Measurements from ENCODE around the gene FNDC11. TPM values are rescaled to one million over a fixed set of nuclear protein-coding genes. Genes with fewer than 3 reads are reported as not detected.

FNDC11 gene
- total and polyA plus RNA-seq, 2 of the 13 experiments (the other 11 are each of a cell fraction or from before 2014, with no cell fraction given) = 0.07 TPM; not detected in 1

DNA sequence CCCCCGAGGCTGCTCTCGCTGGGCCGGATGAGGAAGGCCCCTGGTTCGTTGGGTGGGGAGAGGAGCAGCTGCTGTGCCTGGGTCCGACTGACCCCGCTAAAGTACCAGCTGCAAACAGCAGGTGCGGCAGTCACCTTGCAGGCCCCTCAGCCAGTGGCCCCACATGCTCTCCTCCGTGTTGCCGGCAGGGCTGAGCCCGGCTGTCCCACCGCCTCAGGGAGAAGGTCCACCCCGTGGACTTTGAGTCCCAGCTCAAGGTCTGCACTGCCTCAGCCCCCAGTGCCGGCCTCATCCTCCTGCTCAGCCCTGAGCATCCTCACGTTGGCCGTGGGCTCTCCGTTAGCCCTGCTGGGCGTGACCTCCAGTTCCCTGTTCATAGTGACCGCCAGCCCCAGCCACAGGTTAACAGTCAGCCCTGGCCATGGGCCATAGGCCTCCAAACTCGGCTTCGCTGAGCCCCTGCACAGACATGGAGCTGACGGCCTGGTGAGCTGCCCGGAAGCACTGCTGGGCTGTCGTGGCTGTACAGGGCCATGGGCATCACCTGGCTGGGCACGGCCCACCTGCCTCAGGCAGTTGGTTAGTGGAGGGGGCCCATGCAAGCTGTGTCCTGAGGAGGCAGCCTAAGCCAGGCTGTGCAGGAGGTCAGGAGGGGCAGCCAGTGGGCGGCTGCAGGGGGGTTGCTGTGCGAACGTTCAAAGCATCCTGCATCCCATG is 9.6 kb upstream of the FNDC11 start (continued):
- TF ChIP-seq, protein P1, sequence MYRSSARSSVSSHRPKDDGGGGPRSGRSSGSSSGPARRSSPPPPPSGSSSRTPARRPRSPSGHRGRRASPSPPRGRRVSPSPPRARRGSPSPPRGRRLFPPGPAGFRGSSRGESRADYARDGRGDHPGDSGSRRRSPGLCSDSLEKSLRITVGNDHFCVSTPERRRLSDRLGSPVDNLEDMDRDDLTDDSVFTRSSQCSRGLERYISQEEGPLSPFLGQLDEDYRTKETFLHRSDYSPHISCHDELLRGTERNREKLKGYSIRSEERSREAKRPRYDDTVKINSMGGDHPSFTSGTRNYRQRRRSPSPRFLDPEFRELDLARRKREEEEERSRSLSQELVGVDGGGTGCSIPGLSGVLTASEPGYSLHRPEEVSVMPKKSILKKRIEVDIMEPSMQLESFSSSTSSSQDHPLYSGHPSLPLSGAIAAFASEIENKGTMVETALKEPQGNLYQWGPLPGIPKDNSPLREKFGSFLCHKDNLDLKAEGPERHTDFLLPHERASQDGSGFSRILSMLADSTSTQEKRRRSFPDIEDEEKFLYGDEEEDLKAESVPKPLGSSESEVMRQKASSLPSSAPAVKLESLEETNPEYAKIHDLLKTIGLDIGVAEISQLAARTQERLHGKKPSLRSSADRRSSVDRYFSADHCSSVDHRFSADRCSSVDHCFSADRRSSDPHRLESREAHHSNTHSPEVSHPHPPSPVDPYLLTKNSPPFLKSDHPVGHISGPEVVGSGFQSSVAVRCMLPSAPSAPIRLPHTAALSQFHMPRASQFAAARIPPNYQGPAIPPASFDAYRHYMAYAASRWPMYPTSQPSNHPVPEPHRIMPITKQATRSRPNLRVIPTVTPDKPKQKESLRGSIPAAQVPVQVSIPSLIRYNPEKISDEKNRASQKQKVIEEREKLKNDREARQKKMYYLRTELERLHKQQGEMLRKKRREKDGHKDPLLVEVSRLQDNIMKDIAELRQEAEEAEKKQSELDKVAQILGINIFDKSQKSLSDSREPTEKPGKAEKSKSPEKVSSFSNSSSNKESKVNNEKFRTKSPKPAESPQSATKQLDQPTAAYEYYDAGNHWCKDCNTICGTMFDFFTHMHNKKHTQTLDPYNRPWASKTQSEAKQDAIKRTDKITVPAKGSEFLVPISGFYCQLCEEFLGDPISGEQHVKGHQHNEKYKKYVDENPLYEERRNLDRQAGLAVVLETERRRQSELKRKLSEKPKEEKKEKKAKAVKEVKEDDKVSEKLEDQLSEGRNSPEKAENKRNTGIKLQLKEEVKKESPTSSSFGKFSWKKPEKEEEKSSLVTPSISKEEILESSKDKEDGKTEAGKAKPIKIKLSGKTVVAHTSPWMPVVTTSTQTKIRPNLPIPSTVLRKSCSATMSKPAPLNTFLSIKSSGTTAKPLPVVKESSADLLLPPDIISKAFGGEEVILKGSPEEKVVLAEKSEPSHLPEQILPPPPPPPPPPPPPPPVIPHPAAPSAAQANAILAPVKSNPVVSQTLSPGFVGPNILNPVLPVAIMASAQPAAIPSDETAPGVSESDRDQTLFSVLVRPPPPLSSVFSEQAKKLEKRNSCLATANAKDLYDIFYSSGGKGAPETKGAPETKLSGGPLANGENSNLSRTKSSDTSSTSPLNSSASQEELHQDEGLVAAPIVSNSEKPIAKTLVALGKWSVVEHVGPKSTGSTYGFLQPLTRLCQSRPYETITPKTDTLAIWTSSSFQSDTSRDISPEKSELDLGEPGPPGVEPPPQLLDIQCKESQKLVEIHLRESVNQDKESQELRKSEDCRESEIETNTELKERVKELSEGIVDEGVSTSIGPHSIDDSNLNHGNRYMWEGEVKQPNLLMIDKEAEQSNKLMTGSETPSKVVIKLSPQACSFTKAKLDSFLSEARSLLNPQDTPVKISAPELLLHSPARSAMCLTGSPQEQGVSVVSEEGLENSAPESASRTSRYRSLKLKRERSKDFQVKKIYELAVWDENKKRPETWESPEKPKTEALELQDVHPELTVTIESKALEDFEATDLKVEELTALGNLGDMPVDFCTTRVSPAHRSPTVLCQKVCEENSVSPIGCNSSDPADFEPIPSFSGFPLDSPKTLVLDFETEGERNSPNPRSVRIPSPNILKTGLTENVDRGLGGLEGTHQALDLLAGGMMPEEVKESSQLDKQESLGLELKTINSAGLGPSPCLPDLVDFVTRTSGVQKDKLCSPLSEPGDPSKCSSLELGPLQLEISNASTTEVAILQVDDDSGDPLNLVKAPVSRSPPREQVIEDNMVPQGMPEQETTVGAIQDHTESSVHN (CRISPR knock-in tag; IDR thresholded peaks at IDR 0.05) = no peak
- TF ChIP-seq JUNB (CRISPR knock-in tag; IDR thresholded peaks at IDR 0.05; ENCODE audit: borderline replicate concordance) (no peak), THAP11 (CRISPR knock-in tag; IDR thresholded peaks at IDR 0.05) (peak; percentile 38; the same call in 1 of the 2 replicates), ZNF260 (CRISPR knock-in tag; IDR thresholded peaks at IDR 0.05; ENCODE audit: borderline replicate concordance, low read depth) (no peak), KLF6 (CRISPR knock-in tag; IDR thresholded peaks at IDR 0.05) (no peak), NRL (CRISPR knock-in tag; IDR thresholded peaks at IDR 0.05; ENCODE audit: borderline replicate concordance) (peak; percentile 60), U2AF1 (optimal IDR thresholded peaks at IDR 0.05; ENCODE audit: low read depth, low read length) (no peak), ZNF24 (IDR thresholded peaks at IDR 0.05) (no peak), DR1 (CRISPR knock-in tag; IDR thresholded peaks at IDR 0.05) (no peak; the same call in 1 of the 2 replicates), PHF21A (CRISPR knock-in tag; IDR thresholded peaks at IDR 0.05) (no peak), CENPX (CRISPR knock-in tag; IDR thresholded peaks at IDR 0.05) (no peak), JUN (CRISPR knock-in tag; IDR thresholded peaks at IDR 0.05) (no peak), SUZ12 (IDR thresholded peaks at IDR 0.05; ENCODE audit: low read depth, low read length) (no peak)
- TF ChIP-seq, protein P2, sequence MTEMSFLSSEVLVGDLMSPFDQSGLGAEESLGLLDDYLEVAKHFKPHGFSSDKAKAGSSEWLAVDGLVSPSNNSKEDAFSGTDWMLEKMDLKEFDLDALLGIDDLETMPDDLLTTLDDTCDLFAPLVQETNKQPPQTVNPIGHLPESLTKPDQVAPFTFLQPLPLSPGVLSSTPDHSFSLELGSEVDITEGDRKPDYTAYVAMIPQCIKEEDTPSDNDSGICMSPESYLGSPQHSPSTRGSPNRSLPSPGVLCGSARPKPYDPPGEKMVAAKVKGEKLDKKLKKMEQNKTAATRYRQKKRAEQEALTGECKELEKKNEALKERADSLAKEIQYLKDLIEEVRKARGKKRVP (CRISPR knock-in tag; IDR thresholded peaks at IDR 0.05) = no peak
- TF ChIP-seq, protein P3, sequence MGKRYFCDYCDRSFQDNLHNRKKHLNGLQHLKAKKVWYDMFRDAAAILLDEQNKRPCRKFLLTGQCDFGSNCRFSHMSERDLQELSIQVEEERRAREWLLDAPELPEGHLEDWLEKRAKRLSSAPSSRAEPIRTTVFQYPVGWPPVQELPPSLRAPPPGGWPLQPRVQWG (CRISPR knock-in tag; IDR thresholded peaks at IDR 0.05; ENCODE audit: borderline replicate concordance, low read depth) = no peak
- TF ChIP-seq, protein P4, sequence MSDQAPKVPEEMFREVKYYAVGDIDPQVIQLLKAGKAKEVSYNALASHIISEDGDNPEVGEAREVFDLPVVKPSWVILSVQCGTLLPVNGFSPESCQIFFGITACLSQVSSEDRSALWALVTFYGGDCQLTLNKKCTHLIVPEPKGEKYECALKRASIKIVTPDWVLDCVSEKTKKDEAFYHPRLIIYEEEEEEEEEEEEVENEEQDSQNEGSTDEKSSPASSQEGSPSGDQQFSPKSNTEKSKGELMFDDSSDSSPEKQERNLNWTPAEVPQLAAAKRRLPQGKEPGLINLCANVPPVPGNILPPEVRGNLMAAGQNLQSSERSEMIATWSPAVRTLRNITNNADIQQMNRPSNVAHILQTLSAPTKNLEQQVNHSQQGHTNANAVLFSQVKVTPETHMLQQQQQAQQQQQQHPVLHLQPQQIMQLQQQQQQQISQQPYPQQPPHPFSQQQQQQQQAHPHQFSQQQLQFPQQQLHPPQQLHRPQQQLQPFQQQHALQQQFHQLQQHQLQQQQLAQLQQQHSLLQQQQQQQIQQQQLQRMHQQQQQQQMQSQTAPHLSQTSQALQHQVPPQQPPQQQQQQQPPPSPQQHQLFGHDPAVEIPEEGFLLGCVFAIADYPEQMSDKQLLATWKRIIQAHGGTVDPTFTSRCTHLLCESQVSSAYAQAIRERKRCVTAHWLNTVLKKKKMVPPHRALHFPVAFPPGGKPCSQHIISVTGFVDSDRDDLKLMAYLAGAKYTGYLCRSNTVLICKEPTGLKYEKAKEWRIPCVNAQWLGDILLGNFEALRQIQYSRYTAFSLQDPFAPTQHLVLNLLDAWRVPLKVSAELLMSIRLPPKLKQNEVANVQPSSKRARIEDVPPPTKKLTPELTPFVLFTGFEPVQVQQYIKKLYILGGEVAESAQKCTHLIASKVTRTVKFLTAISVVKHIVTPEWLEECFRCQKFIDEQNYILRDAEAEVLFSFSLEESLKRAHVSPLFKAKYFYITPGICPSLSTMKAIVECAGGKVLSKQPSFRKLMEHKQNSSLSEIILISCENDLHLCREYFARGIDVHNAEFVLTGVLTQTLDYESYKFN (CRISPR knock-in tag; conservative IDR thresholded peaks at IDR 0.05) = peak; percentile 85

Measured in HepG2 (cell line).